CD14-positive monocyte (primary cell): ENCODE results near the gene SH2D2A. TPM values are rescaled to one million over a fixed set of nuclear protein-coding genes. Genes with fewer than 3 reads are reported as not detected.

ENCODE experiments used
- DNase-seq, 3 donors: peaks; one replicate each; pipeline ENCODE4 v3.0.0-alpha.2; 2011 to 2022
- H2AFZ ChIP-seq: 2 replicates; pipeline ENCODE4 v1.6.0; 2012; ENCODE audit warnings: mild to moderate bottlenecking, low read depth, low read length, inconsistent platforms; ENCODE audit not compliant: insufficient read depth, poor library complexity, severe bottlenecking
- H3K27ac ChIP-seq, 2 donors: 1 replicate in 1 of 2; 2 replicates in 1 of 2; pipeline ENCODE4 v1.5.1; 2012 to 2013; ENCODE audit warnings: low read length in 2 of 2, control low read depth in 1 of 2, inconsistent platforms in 1 of 2, low read depth in 1 of 2, mild to moderate bottlenecking in 1 of 2
- H3K27me3 ChIP-seq, 2 donors: one replicate each; pipeline versions ENCODE4 v1.6.0 to v1.6.1; 2011 to 2013; ENCODE audit warnings: low read length in 2 of 2; ENCODE audit not compliant: control insufficient read depth in 2 of 2, insufficient read depth in 2 of 2
- H3K36me3 ChIP-seq, 2 donors: replicated peaks in 1 of 2; 1 replicate in 1 of 2; 2 replicates in 1 of 2; pipeline versions ENCODE4 v1.5.1 to v1.6.1; 2012 to 2013; ENCODE audit warnings: low read length in 2 of 2, control low read depth in 1 of 2, inconsistent platforms in 1 of 2, mild to moderate bottlenecking in 1 of 2; ENCODE audit not compliant: insufficient read depth in 2 of 2, control insufficient read depth in 1 of 2
- H3K4me1 ChIP-seq, 2 donors: 1 replicate in 1 of 2; 2 replicates in 1 of 2; pipeline versions ENCODE4 v1.5.1 to v1.6.1; 2012 to 2013; ENCODE audit warnings: low read length in 2 of 2, control low read depth in 1 of 2, inconsistent platforms in 1 of 2, mild to moderate bottlenecking in 1 of 2, moderate library complexity in 1 of 2; ENCODE audit not compliant: insufficient read depth in 2 of 2, control insufficient read depth in 1 of 2
- H3K4me2 ChIP-seq: replicated peaks from 2 replicates; pipeline ENCODE3; 2012; ENCODE audit warnings: low read length, moderate library complexity, mild to moderate bottlenecking; ENCODE audit not compliant: poor library complexity, severe bottlenecking; ENCODE audit errors: extremely low read depth
- H3K4me3 ChIP-seq, 3 experiments: fragments of 200-600 bp in 1 of 3; sonication (generic) in 1 of 3; replicated peaks in 1 of 3; 1 replicate in 2 of 3; 2 replicates in 1 of 3; pipeline ENCODE4 v1.5.1; 2011 to 2013; ENCODE audit warnings: low read length in 3 of 3, mild to moderate bottlenecking in 3 of 3, control low read depth in 2 of 3, low read depth in 2 of 3, inconsistent platforms in 1 of 3, moderate library complexity in 1 of 3
- H3K79me2 ChIP-seq: 2 replicates; pipeline ENCODE4 v1.6.0; 2012; ENCODE audit warnings: mild to moderate bottlenecking, control low read depth, inconsistent platforms, low read length, moderate library complexity; ENCODE audit not compliant: insufficient read depth
- H3K9ac ChIP-seq: 2 replicates; pipeline ENCODE4 v1.6.0; 2017; ENCODE audit warnings: low read length, mild to moderate bottlenecking; ENCODE audit not compliant: insufficient read depth, poor library complexity, severe bottlenecking
- H3K9me3 ChIP-seq, 2 donors: replicated peaks in 1 of 2; 1 replicate in 1 of 2; 2 replicates in 1 of 2; pipeline versions ENCODE4 v1.5.1 to v1.6.1; 2012 to 2013; ENCODE audit warnings: low read length in 2 of 2, control low read depth in 1 of 2; ENCODE audit not compliant: control insufficient read depth in 1 of 2, insufficient read depth in 1 of 2
- H4K20me1 ChIP-seq: 2 replicates; pipeline ENCODE4 v1.6.0; 2012; ENCODE audit warnings: mild to moderate bottlenecking, low read length, control low read depth, moderate library complexity; ENCODE audit not compliant: insufficient read depth
- H3K27ac Mint-ChIP-seq, 7 donors: one replicate each; pipeline ENCODE4 v1.8.0; 2020; ENCODE audit warnings: mild to moderate bottlenecking in 7 of 7, mixed read lengths in 7 of 7, moderate library complexity in 6 of 7, inconsistent platforms in 2 of 7
- H3K27me3 Mint-ChIP-seq, 3 donors: one replicate each; pipeline ENCODE4 v1.8.0; 2021 to 2022; ENCODE audit warnings: low read depth in 3 of 3, mild to moderate bottlenecking in 3 of 3, mixed read lengths in 3 of 3, moderate library complexity in 3 of 3, inconsistent platforms in 1 of 3
- H3K36me3 Mint-ChIP-seq, 2 donors: one replicate each; pipeline ENCODE4 v1.8.0; 2020; ENCODE audit warnings: mixed read lengths in 2 of 2, inconsistent platforms in 1 of 2, mild to moderate bottlenecking in 1 of 2
- H3K4me1 Mint-ChIP-seq: one replicate; pipeline ENCODE4 v1.8.0; 2020; ENCODE audit warnings: mild to moderate bottlenecking, mixed read lengths
- H3K4me3 Mint-ChIP-seq, 2 donors: one replicate each; pipeline ENCODE4 v1.8.0; 2020; ENCODE audit warnings: mild to moderate bottlenecking in 2 of 2, mixed read lengths in 2 of 2, moderate library complexity in 1 of 2
- H3K9me3 Mint-ChIP-seq, 7 donors: one replicate each; pipeline ENCODE4 v1.8.0; 2020 to 2022; ENCODE audit warnings: mixed read lengths in 7 of 7, mild to moderate bottlenecking in 6 of 7, moderate library complexity in 6 of 7, inconsistent platforms in 2 of 7
- CTCF ChIP-seq: fragments of 200-600 bp; IDR thresholded peaks from one replicate; pipeline ENCODE4 v1.8.0; 2022; ENCODE audit warnings: antibody characterized with exemption, mild to moderate bottlenecking
- WGBS: methylation state at CpG from one replicate; pipeline ENCODE4 v1.1.5; 2013; ENCODE audit warnings: missing lambda C conversion rate; ENCODE audit not compliant: insufficient coverage; 5-methylcytosine and 5-hydroxymethylcytosine counted together
- intact Hi-C, 2 donors: fragments of 100-400 bp; cut with micrococcal nuclease; formaldehyde crosslinking; loops; one replicate each; pipeline versions ENCODE4 v1.15.0 to v1.15.1; 2023
- polyA plus RNA-seq, 3 donors: library from polyadenylated mRNA; depleted of rRNA in 1 of 3; unstranded in 2 of 3; stranded (reverse) in 1 of 3; fragments of 300-500 nt in 2 of 3; fragments of >200 nt in 1 of 3; fragmentation: Illumina TruSeq in 2 of 3; gene quantifications; 1 replicate in 2 of 3; 2 replicates in 1 of 3; pipeline ENCODE4 v1.2.3, GENCODE V29; 2012 to 2021

The SH2D2A gene
- polyA plus RNA-seq, 3 donors: 0.17 to 0.20 TPM; not detected in 1

- intact Hi-C loops: no loop called here
- Histone ChIP-seq H4K20me1 (no peaks in the 10 kb centered on the region), H3K27ac (no peak overlapping the region), H3K4me2 (no peak overlapping the region), H2AFZ (no peak overlapping the region), H3K4me3 (no peak overlapping the region), H3K36me3 (no peaks in the 10 kb centered on the region), H3K4me1 (peaks cover 0 to 3% of the 10 kb centered on the region in 2 donors), H3K27me3 (peaks cover 18 to 28% of the 10 kb centered on the region in 2 donors), H3K79me2 (no peaks in the 10 kb centered on the region), H3K9me3 (no peaks in the 10 kb centered on the region), H3K9ac (no peak overlapping the region)
- Mint-ChIP-seq H3K4me3 (no peak overlapping the region), H3K27me3 (peaks cover 46 to 65% (median 46%) of the 10 kb centered on the region in 3 donors), H3K27ac (no peak overlapping the region), H3K36me3 (peaks cover 0 to 3% of the 10 kb centered on the region in 2 donors), H3K4me1 (peaks cover 2% of the 10 kb centered on the region), H3K9me3 (peaks cover 0 to 6% (median 0%) of the 10 kb centered on the region in 7 donors)
- no peak for DNase-seq
- no peak for TF ChIP-seq CTCF
- 86% methylated on average over 5 of the region's 9 CpGs for WGBS
Measured at GRCh38 chr1:156865258-156865657, 48.6 kb upstream of the SH2D2A start.

- Mint-ChIP-seq H3K27ac (no peak overlapping the region), H3K9me3 (peaks cover 0 to 6% (median 0%) of the 10 kb centered on the region in 7 donors), H3K4me3 (no peak overlapping the region), H3K4me1 (peaks cover 4% of the 10 kb centered on the region), H3K27me3 (peaks cover 48 to 69% (median 51%) of the 10 kb centered on the region in 3 donors), H3K36me3 (peaks cover 0 to 3% of the 10 kb centered on the region in 2 donors)
- H4K20me1 ChIP-seq: no peaks in the 10 kb centered on the region
- H2AFZ ChIP-seq: no peak overlapping the region
- H3K4me1 ChIP-seq: peaks cover 3 to 7% of the 10 kb centered on the region in 2 donors
- no peaks in the 10 kb centered on the region for H3K36me3 ChIP-seq
- no peaks in the 10 kb centered on the region for H3K79me2 ChIP-seq
- peaks cover 0 to 2% of the 10 kb centered on the region in 2 donors for H3K9me3 ChIP-seq
- H3K27me3 ChIP-seq: peaks cover 21 to 33% of the 10 kb centered on the region in 2 donors
- H3K9ac ChIP-seq: no peak overlapping the region
- no peak overlapping the region for H3K27ac ChIP-seq
- intact Hi-C loops: no loop called here
- H3K4me3 ChIP-seq: no peak overlapping the region
- no peak for DNase-seq
- WGBS: 88% methylated on average over 2 of the region's 4 CpGs
- TF ChIP-seq CTCF: no peak
- H3K4me2 ChIP-seq: no peak overlapping the region
Measured at GRCh38 chr1:156864796-156865195, 48.1 kb upstream of the SH2D2A start.
